ENCODE measurements around the gene TMTC2.

The TMTC2 gene

DNA sequence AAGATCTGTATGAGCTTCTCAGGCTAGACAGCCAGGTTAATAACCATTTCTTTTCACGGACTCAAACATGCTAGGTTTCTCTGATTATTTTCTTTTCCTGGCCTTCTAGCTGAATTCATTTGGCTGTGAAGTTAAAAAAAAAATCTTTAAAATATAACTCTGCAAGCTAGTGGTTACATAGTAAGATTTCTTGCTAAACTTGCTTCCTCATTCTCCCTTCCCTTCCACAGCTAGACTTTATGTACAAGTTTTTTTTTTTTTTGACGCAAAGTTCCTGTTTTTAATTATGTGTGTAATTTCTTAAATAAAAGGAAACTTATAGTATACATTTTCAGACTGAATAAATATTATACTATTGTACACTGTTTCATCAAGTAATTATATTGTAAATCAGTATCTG, 145.4 kb downstream of the TMTC2 start:
- TF ChIP-seq CTCF (IDR thresholded peaks at IDR 0.05; ENCODE audit: low read depth, low read length) (no peak), EZH2phosphoT487 (IDR thresholded peaks at IDR 0.05; ENCODE audit: low read depth) (no peak)
- H3K36me3 ChIP-seq (replicated peaks; ENCODE audit: low read depth, low read length), result no peaks in the 10 kb centered on the region
- H3K27me3 ChIP-seq (ENCODE audit: low read depth, low read length), result no peaks in the 10 kb centered on the region
- no peak overlapping the region for H3K4me3 ChIP-seq (ENCODE audit: low read length)
- H3K9me3 ChIP-seq (ENCODE audit: insufficient read depth, low read length), result no peaks in the 10 kb centered on the region
- H3K27ac ChIP-seq (ENCODE audit: low read length), result no peak overlapping the region
- H2AFZ ChIP-seq (ENCODE audit: low read depth, low read length), result no peak overlapping the region
- no peak overlapping the region for H3K4me2 ChIP-seq (ENCODE audit: low read length)
- H3K9ac ChIP-seq (ENCODE audit: low read length), result no peak overlapping the region
- no peaks in the 10 kb centered on the region for H4K20me1 ChIP-seq (ENCODE audit: insufficient read depth, low read length)
- H3K79me2 ChIP-seq (ENCODE audit: low read length), result no peaks in the 10 kb centered on the region
- no peaks in the 10 kb centered on the region for H3K4me1 ChIP-seq (ENCODE audit: low read length)

DNA sequence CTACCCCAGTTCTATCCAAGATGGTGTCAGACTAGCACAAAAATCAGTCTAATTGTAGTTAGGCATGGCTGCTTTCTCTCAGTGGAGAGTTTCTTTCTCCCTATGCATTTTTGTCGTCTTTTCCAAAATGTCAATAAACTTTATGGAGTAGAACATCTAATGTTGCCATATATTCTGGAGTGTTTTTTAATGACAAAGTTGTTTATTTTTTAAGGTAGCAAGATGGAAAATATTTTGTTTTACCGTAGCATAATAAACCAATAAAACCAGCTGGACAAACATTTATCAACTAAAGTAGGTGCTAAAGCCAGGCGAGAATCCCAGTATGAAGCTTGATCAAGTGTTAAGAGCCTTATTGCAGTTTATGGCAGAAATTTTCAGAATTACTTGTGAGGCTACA, 146.3 kb downstream of the TMTC2 start:
- H4K20me1 ChIP-seq (ENCODE audit: insufficient read depth, low read length), result no peaks in the 10 kb centered on the region
- no peak overlapping the region for H3K9ac ChIP-seq (ENCODE audit: low read length)
- H3K36me3 ChIP-seq (replicated peaks; ENCODE audit: low read depth, low read length), result no peaks in the 10 kb centered on the region
- H3K4me3 ChIP-seq (ENCODE audit: low read length), result no peak overlapping the region
- no peaks in the 10 kb centered on the region for H3K27me3 ChIP-seq (ENCODE audit: low read depth, low read length)
- no peaks in the 10 kb centered on the region for H3K4me1 ChIP-seq (ENCODE audit: low read length)
- no peaks in the 10 kb centered on the region for H3K79me2 ChIP-seq (ENCODE audit: low read length)
- H3K27ac ChIP-seq (ENCODE audit: low read length), result no peak overlapping the region
- H2AFZ ChIP-seq (ENCODE audit: low read depth, low read length), result no peak overlapping the region
- no peaks in the 10 kb centered on the region for H3K9me3 ChIP-seq (ENCODE audit: insufficient read depth, low read length)
- no peak for TF ChIP-seq EZH2phosphoT487 (IDR thresholded peaks at IDR 0.05; ENCODE audit: low read depth)
- TF ChIP-seq CTCF (IDR thresholded peaks at IDR 0.05; ENCODE audit: low read depth, low read length), result no peak
- H3K4me2 ChIP-seq (ENCODE audit: low read length), result no peak overlapping the region

DNA sequence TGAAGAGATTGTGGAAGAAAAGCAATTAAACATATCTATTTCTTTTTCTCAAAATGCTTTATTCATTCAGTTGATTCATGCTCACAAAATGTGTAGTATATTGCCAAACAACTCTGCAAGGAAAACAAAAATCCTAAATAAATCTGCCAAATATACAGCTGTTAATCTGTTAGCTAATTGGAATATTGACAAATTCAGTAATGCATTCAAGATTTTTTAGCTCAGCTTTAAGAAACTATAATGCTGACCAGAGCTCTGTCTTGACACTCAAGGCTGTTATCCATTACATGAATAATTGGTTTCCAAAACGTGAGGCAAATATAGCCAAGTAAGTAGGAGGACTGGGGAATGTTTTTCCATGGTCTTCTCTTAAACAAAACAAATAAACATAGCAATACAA, 146.8 kb downstream of the TMTC2 start:
- Histone ChIP-seq H3K79me2 (ENCODE audit: low read length) (no peaks in the 10 kb centered on the region), H3K27ac (ENCODE audit: low read length) (no peak overlapping the region), H3K4me1 (ENCODE audit: low read length) (no peaks in the 10 kb centered on the region), H3K9me3 (ENCODE audit: insufficient read depth, low read length) (no peaks in the 10 kb centered on the region), H3K36me3 (replicated peaks; ENCODE audit: low read depth, low read length) (no peaks in the 10 kb centered on the region), H2AFZ (ENCODE audit: low read depth, low read length) (no peak overlapping the region), H3K4me3 (ENCODE audit: low read length) (no peak overlapping the region), H3K9ac (ENCODE audit: low read length) (no peak overlapping the region), H3K4me2 (ENCODE audit: low read length) (no peak overlapping the region), H4K20me1 (ENCODE audit: insufficient read depth, low read length) (no peaks in the 10 kb centered on the region), H3K27me3 (ENCODE audit: low read depth, low read length) (no peaks in the 10 kb centered on the region)
- TF ChIP-seq CTCF (IDR thresholded peaks at IDR 0.05; ENCODE audit: low read depth, low read length) (no peak), EZH2phosphoT487 (IDR thresholded peaks at IDR 0.05; ENCODE audit: low read depth) (no peak)

DNA sequence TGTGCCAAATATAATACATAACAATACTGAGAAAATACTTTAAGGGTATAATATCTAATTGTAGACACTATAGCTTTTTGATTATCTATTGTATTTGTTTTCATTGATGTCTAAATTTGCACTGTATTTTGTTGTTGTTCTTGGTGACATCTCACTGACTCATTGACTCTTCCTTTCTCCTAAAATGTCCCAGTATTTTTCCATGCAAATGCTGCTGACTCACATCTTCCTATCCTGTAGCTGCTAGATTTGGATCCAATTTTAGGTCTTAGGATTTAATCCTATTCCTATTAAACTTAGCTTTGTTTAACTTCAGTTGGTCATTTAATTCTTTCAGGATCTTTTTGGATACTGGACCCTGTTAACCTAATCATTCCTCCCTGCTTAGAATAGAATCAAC, 148.5 kb downstream of the TMTC2 start:
- no peak overlapping the region for H2AFZ ChIP-seq (ENCODE audit: low read depth, low read length)
- H3K4me2 ChIP-seq (ENCODE audit: low read length), result no peak overlapping the region

More for the DNA sequence above, 148.5 kb downstream of the TMTC2 start:
- no peak for TF ChIP-seq CTCF (IDR thresholded peaks at IDR 0.05; ENCODE audit: low read depth, low read length)
- no peak for TF ChIP-seq EZH2phosphoT487 (IDR thresholded peaks at IDR 0.05; ENCODE audit: low read depth)
- no peak overlapping the region for H3K4me3 ChIP-seq (ENCODE audit: low read length)
- no peaks in the 10 kb centered on the region for H3K79me2 ChIP-seq (ENCODE audit: low read length)
- no peaks in the 10 kb centered on the region for H3K36me3 ChIP-seq (replicated peaks; ENCODE audit: low read depth, low read length)
- no peaks in the 10 kb centered on the region for H3K27me3 ChIP-seq (ENCODE audit: low read depth, low read length)
- no peaks in the 10 kb centered on the region for H3K4me1 ChIP-seq (ENCODE audit: low read length)
- no peak overlapping the region for H3K27ac ChIP-seq (ENCODE audit: low read length)
- no peaks in the 10 kb centered on the region for H3K9me3 ChIP-seq (ENCODE audit: insufficient read depth, low read length)
- no peak overlapping the region for H3K9ac ChIP-seq (ENCODE audit: low read length)
- H4K20me1 ChIP-seq (ENCODE audit: insufficient read depth, low read length), result no peaks in the 10 kb centered on the region
